ENCODE data around the gene ACTN4. TPM values are rescaled to one million over a fixed set of nuclear protein-coding genes. Genes with fewer than 3 reads are reported as not detected.

Gene ACTN4
- total RNA-seq, 1 donor from 2014 or later, result 744 TPM

GRCh38 chr19:38676878-38677646 lies 29.6 kb downstream of the ACTN4 start:
- H3K4me1 Mint-ChIP-seq (ENCODE audit: unreplicated experiment), result peaks cover 74% of the 10 kb centered on the region
- no peak for DNase-seq (ENCODE audit: low spot score)
- H3K27ac Mint-ChIP-seq (ENCODE audit: unreplicated experiment), result peak overlapping the region; percentile 87
- peak overlapping the region; percentile 85 for H3K4me3 Mint-ChIP-seq (ENCODE audit: unreplicated experiment)
- no peak for TF ChIP-seq CTCF (IDR thresholded peaks at IDR 0.05; ENCODE audit: unreplicated experiment)
- peaks cover 39% of the 10 kb centered on the region for H3K36me3 Mint-ChIP-seq (ENCODE audit: low read depth, unreplicated experiment)
- peaks cover 21% of the 10 kb centered on the region for H3K27me3 Mint-ChIP-seq (ENCODE audit: unreplicated experiment)
- no peaks in the 10 kb centered on the region for H3K9me3 Mint-ChIP-seq (ENCODE audit: unreplicated experiment)

- Mint-ChIP-seq H3K36me3 (ENCODE audit: low read depth, unreplicated experiment) (peaks cover 45% of the 10 kb centered on the region), H3K27ac (ENCODE audit: unreplicated experiment) (peak overlapping the region; percentile 70), H3K4me1 (ENCODE audit: unreplicated experiment) (peaks cover 84% of the 10 kb centered on the region), H3K9me3 (ENCODE audit: unreplicated experiment) (no peaks in the 10 kb centered on the region), H3K27me3 (ENCODE audit: unreplicated experiment) (peaks cover 21% of the 10 kb centered on the region), H3K4me3 (ENCODE audit: unreplicated experiment) (no peak overlapping the region)
- DNase-seq (ENCODE audit: low spot score), result no peak
- TF ChIP-seq CTCF (IDR thresholded peaks at IDR 0.05; ENCODE audit: unreplicated experiment), result no peak
Measured at GRCh38 chr19:38678217-38678890, 30.9 kb downstream of the ACTN4 start.

- no peak overlapping the region for H3K4me3 Mint-ChIP-seq (ENCODE audit: unreplicated experiment)
- peaks cover 87% of the 10 kb centered on the region for H3K4me1 Mint-ChIP-seq (ENCODE audit: unreplicated experiment)
- H3K27me3 Mint-ChIP-seq (ENCODE audit: unreplicated experiment), result peaks cover 21% of the 10 kb centered on the region
- no peaks in the 10 kb centered on the region for H3K9me3 Mint-ChIP-seq (ENCODE audit: unreplicated experiment)
- peak overlapping the region; percentile 74 for H3K27ac Mint-ChIP-seq (ENCODE audit: unreplicated experiment)
- H3K36me3 Mint-ChIP-seq (ENCODE audit: low read depth, unreplicated experiment), result peaks cover 44% of the 10 kb centered on the region
- TF ChIP-seq CTCF (IDR thresholded peaks at IDR 0.05; ENCODE audit: unreplicated experiment), result no peak
- DNase-seq (ENCODE audit: low spot score), result no peak
Measured at GRCh38 chr19:38678891-38679494, 31.5 kb downstream of the ACTN4 start.

GRCh38 chr19:38679839-38680238 lies 32.4 kb downstream of the ACTN4 start:
- Mint-ChIP-seq H3K27ac (ENCODE audit: unreplicated experiment) (peak overlapping the region; percentile 58), H3K9me3 (ENCODE audit: unreplicated experiment) (no peaks in the 10 kb centered on the region), H3K4me1 (ENCODE audit: unreplicated experiment) (peaks cover 87% of the 10 kb centered on the region)

More at GRCh38 chr19:38679839-38680238, 32.4 kb downstream of the ACTN4 start:
- H3K36me3 Mint-ChIP-seq (ENCODE audit: low read depth, unreplicated experiment), result peaks cover 35% of the 10 kb centered on the region
- TF ChIP-seq CTCF (IDR thresholded peaks at IDR 0.05; ENCODE audit: unreplicated experiment), result no peak
- H3K27me3 Mint-ChIP-seq (ENCODE audit: unreplicated experiment), result peaks cover 21% of the 10 kb centered on the region
- no peak for DNase-seq (ENCODE audit: low spot score)
- H3K4me3 Mint-ChIP-seq (ENCODE audit: unreplicated experiment), result no peak overlapping the region

Measured in endothelial cell (in vitro differentiated cells).